Heart right ventricle (tissue), 16 donors: Measurements from ENCODE around the gene GPR62. TPM values are rescaled to one million over a fixed set of nuclear protein-coding genes. Genes with fewer than 3 reads are reported as not detected.

ENCODE experiments used
- ATAC-seq, 8 donors: fragments of 200-7000 bp; cut with Tn5 transposase; one replicate each; pipeline ENCODE4 v1.9.1; 2020; ENCODE audit warnings: mild to moderate bottlenecking in 8 of 8, moderate library complexity in 8 of 8, moderate number of reproducible peaks in 1 of 8
- DNase-seq, 2 donors: peaks; one replicate each; pipeline ENCODE4 v3.0.0-alpha.2; 2020
- H3K27ac ChIP-seq, 10 donors: fragments of 200-600 bp; sonication (generic) in 2 of 10; one replicate each; pipeline versions ENCODE4 v1.5.0 to v1.8.0; 2020 to 2022; ENCODE audit warnings: mild to moderate bottlenecking in 3 of 10
- H3K27me3 ChIP-seq, 7 donors: fragments of 200-600 bp; one replicate each; pipeline ENCODE4 v1.8.0; 2021 to 2022; ENCODE audit warnings: mild to moderate bottlenecking in 2 of 7
- H3K36me3 ChIP-seq, 9 donors: fragments of 200-600 bp; sonication (generic) in 1 of 9; one replicate each; pipeline versions ENCODE4 v1.5.0 to v1.8.0; 2020 to 2022; ENCODE audit warnings: mild to moderate bottlenecking in 2 of 9
- H3K4me1 ChIP-seq, 9 donors: fragments of 200-600 bp; sonication (generic) in 1 of 9; one replicate each; pipeline versions ENCODE4 v1.5.0 to v1.8.0; 2020 to 2022; ENCODE audit warnings: mild to moderate bottlenecking in 4 of 9
- H3K4me3 ChIP-seq, 10 donors: fragments of 200-600 bp; sonication (generic) in 2 of 10; one replicate each; pipeline versions ENCODE4 v1.5.0 to v1.8.0; 2020 to 2022; ENCODE audit warnings: mild to moderate bottlenecking in 7 of 10, moderate library complexity in 2 of 10
- H3K9me3 ChIP-seq, 11 donors: fragments of 200-600 bp in 10 of 11; sonication (generic) in 2 of 11; one replicate each; pipeline versions ENCODE4 v1.5.0 to v1.8.0; 2013 to 2022; ENCODE audit warnings: mild to moderate bottlenecking in 2 of 11, control low read depth in 1 of 11, moderate library complexity in 1 of 11
- CTCF ChIP-seq, 9 donors: fragments of 200-600 bp; sonication (generic) in 2 of 9; IDR thresholded peaks; one replicate each; pipeline versions ENCODE4 v1.5.0 to v1.8.0; 2021 to 2022; ENCODE audit warnings: antibody characterized with exemption in 9 of 9, mild to moderate bottlenecking in 5 of 9, moderate library complexity in 1 of 9
- WGBS, 2 donors: extraction: QIAGEN DNeasy Blood & Tissue Kit; methylation state at CpG; one replicate each; pipeline ENCODE4 v1.1.7; 2013; ENCODE audit warnings: inconsistent platforms in 1 of 2; 5-methylcytosine and 5-hydroxymethylcytosine counted together
- intact Hi-C, 10 donors: fragments of 100-400 bp; cut with DNase I; formaldehyde crosslinking; loops; one replicate each; pipeline versions ENCODE4 v1.11.1 to v1.14.2; 2022
- polyA plus RNA-seq, 2 donors: library from polyadenylated mRNA; stranded (reverse); fragments of 200-250 nt; gene quantifications; one replicate each; pipeline ENCODE4 v1.2.3, GENCODE V29; 2013
- total RNA-seq, 10 donors: library from RNA; stranded (reverse); fragmentation: NEBNext Ultra II Directional in 3 of 10; extraction: Animal tissue kit (Norgen Biotek cat#: 25700) in 3 of 10; gene quantifications; one replicate each; pipeline versions ENCODE4 v1.2.1 to v1.2.4, GENCODE V29; 2021 to 2023
- donor health status: Arrhythmogenic right ventricular cardiomyopathy.
- donor health status: ischemic (EF 13 %, LVEDD 7.1; RV severe dilation, severe dysfunction).
- donor health status: healthy with polysubstance abuse.
- donor health status: DM: no; HTN: yes; CAD: no.
- donor health status: DM: no; HTN: no; CAD: no.
- donor health status: ischemic (EF 25% LVEDD 6.9; RV normal size, moderate dysfunction).
- donor health status: ischemic (EF 25% LVEDD 5.7; RV mildly dilated, moderate dysfunction).
- donor health status: healthy.
- donor health status: DM: yes; HTN: yes; CAD: no.
- donor health status: Ischemic cardiomyopathy.
- donor health status: ischemic (EF 35%, LVEDD 5.7; RV mildly dilated, moderate dysfunction).
- donor health status: nonischemic (EF 11% LVEDD 7.7; RV severe dilation, severe dysfunction).
- donor health status: DM: yes; HTN: yes; CAD: no.
- donor health status: PGD.
- donor health status: ischemic (EF 29% LVEDD 5.4; RV normal size, mild dysfunction).
- donor health status: nonischemic (EF 23%, LVEDD 6.1; RV moderate dilation, normal function).

Gene GPR62
- total and polyA plus RNA-seq, 12 donors, result 0.01 to 0.38 (median 0.18) TPM; not detected in 2

- Histone ChIP-seq H3K27ac (no peak overlapping the region), H3K9me3 (no peaks in the 10 kb centered on the region), H3K36me3 (peaks cover 0 to 33% (median 6%) of the 10 kb centered on the region in 9 donors), H3K27me3 (peaks cover 0 to 23% (median 0%) of the 10 kb centered on the region in 7 donors), H3K4me1 (peaks cover 0 to 29% (median 15%) of the 10 kb centered on the region in 9 donors), H3K4me3 (no peak overlapping the region)
- no peak for TF ChIP-seq CTCF (IDR thresholded peaks at IDR 0.05)
- DNase-seq (no peak), ATAC-seq (no peak)
- intact Hi-C loops, result no loop called here
- WGBS, 2 donors, result 69 to 75% methylated on average over 3 of the region's 3 CpGs
Measured at GRCh38 chr3:51953445-51953844, 1.7 kb upstream of the GPR62 start.

GRCh38 chr3:51954105-51954504 lies 1.1 kb upstream of the GPR62 start:
- no peak for TF ChIP-seq CTCF (IDR thresholded peaks at IDR 0.05)
- peaks cover 0 to 23% (median 0%) of the 10 kb centered on the region in 7 donors for H3K27me3 ChIP-seq
- no peak for DNase-seq
- WGBS, 2 donors, result 77 to 78% methylated on average over 6 of the region's 6 CpGs
- ATAC-seq, result no peak
- H3K27ac ChIP-seq, result no peak overlapping the region
- peaks cover 0 to 33% (median 10%) of the 10 kb centered on the region in 9 donors for H3K36me3 ChIP-seq
- H3K4me1 ChIP-seq, result peaks cover 0 to 29% (median 15%) of the 10 kb centered on the region in 9 donors
- no peaks in the 10 kb centered on the region for H3K9me3 ChIP-seq
- intact Hi-C loops, result no loop called here
- no peak overlapping the region for H3K4me3 ChIP-seq

GRCh38 chr3:51954713-51955112 lies 468 bp upstream of the GPR62 start:
- no peak overlapping the region for H3K27ac ChIP-seq
- intact Hi-C loops, result no loop called here
- peaks cover 0 to 23% (median 0%) of the 10 kb centered on the region in 7 donors for H3K27me3 ChIP-seq
- no peak overlapping the region for H3K4me3 ChIP-seq
- no peaks in the 10 kb centered on the region for H3K9me3 ChIP-seq
- peaks cover 0 to 29% (median 15%) of the 10 kb centered on the region in 9 donors for H3K4me1 ChIP-seq
- peaks cover 0 to 33% (median 12%) of the 10 kb centered on the region in 9 donors for H3K36me3 ChIP-seq
- WGBS, 2 donors, result 86 to 100% methylated on average over 1 of the region's 1 CpG
- no peak for ATAC-seq
- TF ChIP-seq CTCF (IDR thresholded peaks at IDR 0.05), result no peak
- DNase-seq, result no peak

- Histone ChIP-seq H3K27ac (peak overlapping the region; percentile 75 to 89 (median 82)), H3K36me3 (peaks cover 0 to 41% (median 17%) of the 10 kb centered on the region in 9 donors), H3K4me1 (peaks cover 3 to 29% (median 17%) of the 10 kb centered on the region in 9 donors), H3K4me3 (peak overlapping the region; percentile 18 to 63 (median 52)), H3K27me3 (peaks cover 0 to 23% (median 0%) of the 10 kb centered on the region in 7 donors), H3K9me3 (no peaks in the 10 kb centered on the region)
- peak; percentile 50 to 70 for DNase-seq
- intact Hi-C loops, result no loop called here
- TF ChIP-seq CTCF (IDR thresholded peaks at IDR 0.05), result peak; percentile 31 to 54 (median 49)
- peak; percentile 74 to 93 (median 80) for ATAC-seq
- WGBS, 2 donors, result 3% methylated on average over 93 to 97 of the region's 97 CpGs
Measured at GRCh38 chr3:51955893-51956770, 951 bp downstream of the GPR62 start.
